MG63 (cell line): Measurements from ENCODE around the gene GSDMA. TPM values are rescaled to one million over a fixed set of nuclear protein-coding genes. Genes with fewer than 3 reads are reported as not detected.
"Not testable (repeated sequence)": the region's sequence is repeated elsewhere in the genome, so short reads cannot be mapped to it uniquely, and the experiment has no call there.

Source experiments
- DNase-seq: peaks from one replicate; pipeline ENCODE4 v3.0.0-alpha.2; 2020
- H3K27me3 ChIP-seq: fragments of 250-450 bp; sonication (Bioruptor Pico); 2 replicates; pipeline ENCODE4 v1.5.1; 2020; ENCODE audit warnings: mild to moderate bottlenecking, moderate library complexity
- H3K36me3 ChIP-seq: fragments of 250-450 bp; sonication (Bioruptor Pico); 2 replicates; pipeline ENCODE4 v1.5.1; 2020; ENCODE audit warnings: mild to moderate bottlenecking, moderate library complexity
- H3K4me3 ChIP-seq: fragments of 250-450 bp; sonication (Bioruptor Pico); 2 replicates; pipeline ENCODE4 v1.5.1; 2020; ENCODE audit warnings: mild to moderate bottlenecking, moderate library complexity
- H3K9me3 ChIP-seq: fragments of 250-450 bp; sonication (Bioruptor Pico); 2 replicates; pipeline ENCODE4 v1.5.1; 2020; ENCODE audit warnings: mild to moderate bottlenecking, moderate library complexity
- total RNA-seq: library from RNA; depleted of rRNA; stranded (reverse); fragments of >200 nt; shearing (Covaris generic); gene quantifications from 2 replicates; pipeline ENCODE4 v1.2.3, GENCODE V29; 2014; ENCODE audit warnings: low replicate concordance

The GSDMA gene
- total RNA-seq, 1 experiment from 2014 or later, result not detected

- DNase-seq, result no peak
- H3K27me3 ChIP-seq, result no peaks in the 10 kb centered on the region
- peaks cover 34% of the 10 kb centered on the region for H3K36me3 ChIP-seq
- H3K4me3 ChIP-seq, result no peak overlapping the region
- no peaks in the 10 kb centered on the region for H3K9me3 ChIP-seq
Measured at GRCh38 chr17:39999067-39999466, 36.3 kb downstream of the GSDMA start.

GRCh38 chr17:40000161-40000560 is 37.4 kb downstream of the GSDMA start:
- H3K27me3 ChIP-seq, result no peaks in the 10 kb centered on the region
- no peaks in the 10 kb centered on the region; the same call in 1 of the 2 replicates for H3K9me3 ChIP-seq
- H3K36me3 ChIP-seq, result peaks cover 23% of the 10 kb centered on the region
- no peak for DNase-seq
- H3K4me3 ChIP-seq, result no peak overlapping the region

- not testable (repeated sequence) for H3K27me3 ChIP-seq, H3K4me3 ChIP-seq, H3K9me3 ChIP-seq, DNase-seq
- H3K36me3 ChIP-seq, result peaks cover 13% of the 10 kb centered on the region
Measured at GRCh38 chr17:40001335-40001734, 38.5 kb downstream of the GSDMA start.

- Histone ChIP-seq H3K4me3 (no peak overlapping the region), H3K36me3 (no peaks in the 10 kb centered on the region), H3K9me3 (no peaks in the 10 kb centered on the region; the same call in 1 of the 2 replicates), H3K27me3 (no peaks in the 10 kb centered on the region)
- DNase-seq, result no peak
Measured at GRCh38 chr17:40004072-40004471, 41.3 kb downstream of the GSDMA start.

GRCh38 chr17:40004712-40005111 is 41.9 kb downstream of the GSDMA start:
- no peak overlapping the region for H3K4me3 ChIP-seq
- no peaks in the 10 kb centered on the region for H3K27me3 ChIP-seq
- H3K9me3 ChIP-seq, result no peaks in the 10 kb centered on the region; the same call in 1 of the 2 replicates
- no peaks in the 10 kb centered on the region for H3K36me3 ChIP-seq
- DNase-seq, result no peak

- no peak for DNase-seq
- no peaks in the 10 kb centered on the region for H3K27me3 ChIP-seq
- H3K9me3 ChIP-seq, result no peaks in the 10 kb centered on the region; the same call in 1 of the 2 replicates
- no peaks in the 10 kb centered on the region for H3K36me3 ChIP-seq
- no peak overlapping the region for H3K4me3 ChIP-seq
Measured at GRCh38 chr17:40005520-40005919, 42.7 kb downstream of the GSDMA start.

- H3K27me3 ChIP-seq, H3K4me3 ChIP-seq, H3K36me3 ChIP-seq, DNase-seq, H3K9me3 ChIP-seq: not testable (repeated sequence)
Measured at GRCh38 chr17:40010946-40011500, 48.2 kb downstream of the GSDMA start.

GRCh38 chr17:40012017-40012647 is 49.3 kb downstream of the GSDMA start:
- not testable (repeated sequence) for H3K27me3 ChIP-seq

GRCh38 chr17:40014375-40014980 is 51.7 kb downstream of the GSDMA start:
- no peak for DNase-seq
- Histone ChIP-seq H3K9me3 (no peaks in the 10 kb centered on the region), H3K27me3 (no peaks in the 10 kb centered on the region), H3K36me3 (peaks cover 6% of the 10 kb centered on the region), H3K4me3 (no peak overlapping the region)

More at GRCh38 chr17:40012017-40012647, 49.3 kb downstream of the GSDMA start:
- not testable (repeated sequence) for H3K9me3 ChIP-seq, H3K36me3 ChIP-seq, H3K4me3 ChIP-seq, DNase-seq

- Histone ChIP-seq H3K4me3 (no peak within 1 kb of the TSS), H3K27me3 (no peaks in the 10 kb centered on the region), H3K9me3 (no peaks in the 10 kb centered on the region), H3K36me3 (peaks cover 13% of the 10 kb centered on the region)
- DNase-seq, result no peak
Measured at GRCh38 chr17:40015005-40015997, 52.5 kb downstream of the GSDMA start, which contains the start of gene CSF3. Gene CSF3 (plus strand): TSS chr17:40015440. CDS start chr17:40015475, 35 bp downstream.

- Histone ChIP-seq H3K9me3 (no peaks in the 10 kb centered on the region), H3K36me3 (peaks cover 23% of the 10 kb centered on the region), H3K27me3 (no peaks in the 10 kb centered on the region), H3K4me3 (no peak overlapping the region)
- no peak for DNase-seq
Measured at GRCh38 chr17:40015998-40016985, 53.5 kb downstream of the GSDMA start.

GRCh38 chr17:40017422-40018080 is 54.7 kb downstream of the GSDMA start:
- Histone ChIP-seq H3K9me3 (no peaks in the 10 kb centered on the region), H3K36me3 (peaks cover 32% of the 10 kb centered on the region), H3K27me3 (no peaks in the 10 kb centered on the region), H3K4me3 (no peak overlapping the region)
- no peak for DNase-seq

GRCh38 chr17:40018211-40019121 is 55.7 kb downstream of the GSDMA start:
- Histone ChIP-seq H3K4me3 (no peak overlapping the region), H3K27me3 (no peaks in the 10 kb centered on the region), H3K36me3 (peaks cover 39% of the 10 kb centered on the region), H3K9me3 (no peaks in the 10 kb centered on the region)
- DNase-seq, result no peak

- Histone ChIP-seq H3K4me3 (no peak overlapping the region), H3K9me3 (no peaks in the 10 kb centered on the region), H3K36me3 (peaks cover 48% of the 10 kb centered on the region), H3K27me3 (no peaks in the 10 kb centered on the region)
- no peak for DNase-seq
Measured at GRCh38 chr17:40019140-40019991, 56.6 kb downstream of the GSDMA start.
